ENCODE measurements around the gene SFTPB.

SFTPB gene

DNA sequence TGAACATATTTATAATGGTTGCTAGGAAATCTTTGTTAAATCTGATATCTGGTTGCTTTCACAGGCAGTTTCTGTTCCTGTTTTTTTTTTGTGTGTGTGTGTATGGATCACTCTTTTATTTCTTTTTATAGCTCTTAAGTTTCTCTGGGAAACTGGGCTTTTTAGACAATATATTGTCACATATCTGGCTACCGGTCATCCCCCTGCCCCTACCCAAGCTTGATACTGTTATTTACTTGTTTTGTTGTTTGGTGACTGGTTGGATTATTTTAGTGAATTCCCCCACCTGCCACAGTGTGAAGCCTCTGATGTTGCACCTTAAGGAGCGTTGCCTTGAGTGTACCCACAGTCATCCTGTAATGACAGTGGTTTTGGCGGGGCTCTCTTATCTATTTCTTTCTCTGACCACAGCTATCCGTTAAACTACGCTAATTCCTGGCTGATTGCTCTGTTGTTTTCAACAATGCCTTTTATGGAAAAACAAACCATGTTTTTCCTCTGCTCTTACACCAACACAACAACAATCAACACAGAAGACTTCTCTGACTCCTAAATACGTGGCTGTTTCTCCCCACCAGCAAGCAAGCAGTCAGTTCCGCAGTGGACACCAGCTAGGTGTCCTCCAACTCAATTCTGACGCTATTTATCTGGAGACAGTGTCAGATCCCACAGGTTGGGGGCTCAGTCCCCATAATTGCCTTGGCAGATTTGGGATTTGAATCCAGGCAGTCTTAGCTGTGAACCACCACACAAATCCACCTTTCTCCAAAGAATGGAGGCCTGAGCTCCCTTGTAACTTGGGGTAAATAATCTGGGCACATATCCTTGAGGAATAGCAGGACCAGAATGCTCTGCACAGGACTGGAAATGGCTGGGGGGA, 37.0 kb upstream of the SFTPB start:
- H3K27ac Mint-ChIP-seq, result no peak overlapping the region
- H3K4me1 Mint-ChIP-seq, result peaks cover 5% of the 10 kb centered on the region
- TF ChIP-seq, protein P1, sequence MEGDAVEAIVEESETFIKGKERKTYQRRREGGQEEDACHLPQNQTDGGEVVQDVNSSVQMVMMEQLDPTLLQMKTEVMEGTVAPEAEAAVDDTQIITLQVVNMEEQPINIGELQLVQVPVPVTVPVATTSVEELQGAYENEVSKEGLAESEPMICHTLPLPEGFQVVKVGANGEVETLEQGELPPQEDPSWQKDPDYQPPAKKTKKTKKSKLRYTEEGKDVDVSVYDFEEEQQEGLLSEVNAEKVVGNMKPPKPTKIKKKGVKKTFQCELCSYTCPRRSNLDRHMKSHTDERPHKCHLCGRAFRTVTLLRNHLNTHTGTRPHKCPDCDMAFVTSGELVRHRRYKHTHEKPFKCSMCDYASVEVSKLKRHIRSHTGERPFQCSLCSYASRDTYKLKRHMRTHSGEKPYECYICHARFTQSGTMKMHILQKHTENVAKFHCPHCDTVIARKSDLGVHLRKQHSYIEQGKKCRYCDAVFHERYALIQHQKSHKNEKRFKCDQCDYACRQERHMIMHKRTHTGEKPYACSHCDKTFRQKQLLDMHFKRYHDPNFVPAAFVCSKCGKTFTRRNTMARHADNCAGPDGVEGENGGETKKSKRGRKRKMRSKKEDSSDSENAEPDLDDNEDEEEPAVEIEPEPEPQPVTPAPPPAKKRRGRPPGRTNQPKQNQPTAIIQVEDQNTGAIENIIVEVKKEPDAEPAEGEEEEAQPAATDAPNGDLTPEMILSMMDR (IDR thresholded peaks at IDR 0.05; ENCODE audit: unreplicated experiment in 3 of 3), result no peak
- no peak overlapping the region for H3K4me3 Mint-ChIP-seq
- H3K9me3 Mint-ChIP-seq, result no peaks in the 10 kb centered on the region
- H3K27me3 Mint-ChIP-seq (ENCODE audit: low read depth), result peaks cover 29% of the 10 kb centered on the region
- H3K36me3 Mint-ChIP-seq (ENCODE audit: low read depth), result no peaks in the 10 kb centered on the region

- Mint-ChIP-seq H3K9me3 (no peaks in the 10 kb centered on the region), H3K4me3 (no peak overlapping the region), H3K27me3 (ENCODE audit: low read depth) (peaks cover 22% of the 10 kb centered on the region), H3K4me1 (peaks cover 5% of the 10 kb centered on the region), H3K27ac (no peak overlapping the region), H3K36me3 (ENCODE audit: low read depth) (no peaks in the 10 kb centered on the region)
- TF ChIP-seq, protein P1 (IDR thresholded peaks at IDR 0.05; ENCODE audit: unreplicated experiment in 3 of 3), result no peak
These were observed 36.0 kb upstream of the SFTPB start for GRCh38 chr2:85704038-85704437.

DNA sequence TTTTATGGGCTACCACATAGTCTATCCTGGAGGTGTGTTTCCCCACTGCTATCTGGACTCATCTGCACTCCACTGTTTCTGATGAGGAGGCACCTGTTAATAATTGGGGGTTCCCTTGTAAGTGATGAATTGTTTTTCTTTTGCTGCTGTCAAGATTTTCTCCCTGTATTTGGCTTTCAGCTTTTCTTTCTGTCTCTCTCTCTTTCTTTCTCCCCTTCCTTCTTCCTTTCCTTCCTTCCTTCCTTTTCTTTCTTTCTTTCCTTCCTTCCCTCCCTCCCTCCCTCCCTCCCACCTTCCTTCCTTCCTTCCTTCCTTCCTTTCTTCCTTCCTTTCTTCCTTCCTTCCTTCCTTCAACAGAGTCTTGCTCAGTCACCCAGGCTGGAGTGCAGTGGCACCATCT, 35.3 kb upstream of the SFTPB start:
- Mint-ChIP-seq H3K36me3 (ENCODE audit: low read depth) (no peaks in the 10 kb centered on the region), H3K4me1 (peaks cover 5% of the 10 kb centered on the region), H3K27me3 (ENCODE audit: low read depth) (peaks cover 22% of the 10 kb centered on the region), H3K27ac (no peak overlapping the region), H3K9me3 (no peaks in the 10 kb centered on the region), H3K4me3 (no peak overlapping the region)
- TF ChIP-seq, protein P1 (IDR thresholded peaks at IDR 0.05; ENCODE audit: unreplicated experiment in 3 of 3), result no peak

DNA sequence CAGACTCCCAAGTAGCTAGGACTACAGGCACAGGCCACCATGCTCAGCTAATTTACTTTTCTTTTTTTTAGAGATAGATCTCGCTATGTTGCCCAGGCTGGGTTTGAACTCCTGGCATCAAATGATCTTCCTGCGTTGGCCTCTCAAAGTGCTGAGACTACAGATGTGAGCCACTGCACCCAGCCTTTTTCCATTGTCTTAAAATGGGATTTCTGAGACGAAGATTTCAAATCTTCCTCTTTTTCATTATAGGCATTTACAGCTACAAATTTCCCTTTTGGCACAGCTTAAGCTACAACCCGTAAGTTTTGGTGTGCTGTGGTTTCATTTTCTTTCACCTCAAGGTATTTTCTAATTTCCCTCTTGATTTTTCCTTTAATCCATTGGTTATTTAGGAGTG, 34.8 kb upstream of the SFTPB start:
- H3K27ac Mint-ChIP-seq, result no peak overlapping the region
- H3K27me3 Mint-ChIP-seq (ENCODE audit: low read depth), result peaks cover 19% of the 10 kb centered on the region
- no peak overlapping the region for H3K4me3 Mint-ChIP-seq
- peaks cover 5% of the 10 kb centered on the region for H3K4me1 Mint-ChIP-seq
- H3K36me3 Mint-ChIP-seq (ENCODE audit: low read depth), result no peaks in the 10 kb centered on the region
- TF ChIP-seq, protein P1 (IDR thresholded peaks at IDR 0.05; ENCODE audit: unreplicated experiment in 3 of 3), result no peak
- H3K9me3 Mint-ChIP-seq, result no peaks in the 10 kb centered on the region

DNA sequence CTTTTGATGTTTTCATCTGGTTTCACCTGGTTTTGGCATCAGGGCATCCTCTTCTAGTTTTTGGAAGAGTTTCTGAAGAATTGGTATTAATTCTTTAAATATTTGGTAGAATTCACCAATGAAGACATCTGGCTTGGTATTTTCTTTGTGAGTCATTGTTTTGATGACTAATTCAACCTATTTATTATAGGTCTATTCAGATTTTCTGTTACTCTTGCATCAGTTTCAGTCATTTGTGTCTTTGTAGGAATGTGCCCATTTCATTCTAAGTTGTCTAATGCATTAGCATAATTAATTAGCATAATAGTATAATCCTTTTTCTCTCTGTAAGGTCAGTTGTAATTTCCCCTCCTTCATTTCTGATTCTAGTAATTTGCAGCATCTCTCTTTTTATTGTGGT, 34.2 kb upstream of the SFTPB start:
- TF ChIP-seq, protein P1 (IDR thresholded peaks at IDR 0.05; ENCODE audit: unreplicated experiment in 3 of 3), result no peak
- no peak overlapping the region for H3K27ac Mint-ChIP-seq
- peaks cover 15% of the 10 kb centered on the region for H3K27me3 Mint-ChIP-seq (ENCODE audit: low read depth)
- no peaks in the 10 kb centered on the region for H3K36me3 Mint-ChIP-seq (ENCODE audit: low read depth)
- H3K4me3 Mint-ChIP-seq, result no peak overlapping the region
- no peaks in the 10 kb centered on the region for H3K9me3 Mint-ChIP-seq
- peaks cover 3% of the 10 kb centered on the region for H3K4me1 Mint-ChIP-seq

DNA sequence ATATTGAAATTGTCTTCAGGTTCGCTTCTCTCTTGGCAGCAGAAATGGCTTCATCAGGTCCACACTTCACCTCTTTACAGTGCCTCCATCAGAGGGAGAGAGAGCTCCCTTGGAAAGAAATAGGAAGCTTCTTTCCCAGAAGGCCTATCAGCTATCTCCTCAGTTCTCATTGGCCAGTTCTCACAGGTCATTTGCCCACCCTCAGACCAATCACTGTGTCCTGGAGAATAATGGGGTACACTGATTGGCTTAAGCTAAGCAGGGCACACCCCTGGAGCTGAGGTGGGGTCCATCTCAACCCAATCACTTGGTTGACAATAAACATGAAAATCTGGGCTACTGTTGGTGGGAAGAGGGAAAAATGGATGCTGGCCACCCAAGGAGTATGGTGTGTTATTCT, 31.3 kb upstream of the SFTPB start:
- no peak overlapping the region for H3K4me3 Mint-ChIP-seq
- no peaks in the 10 kb centered on the region for H3K36me3 Mint-ChIP-seq (ENCODE audit: low read depth)
- TF ChIP-seq, protein P1 (IDR thresholded peaks at IDR 0.05; ENCODE audit: unreplicated experiment in 3 of 3), result no peak
- peaks cover 7% of the 10 kb centered on the region for H3K27me3 Mint-ChIP-seq (ENCODE audit: low read depth)
- no peaks in the 10 kb centered on the region for H3K9me3 Mint-ChIP-seq
- no peaks in the 10 kb centered on the region for H3K4me1 Mint-ChIP-seq
- H3K27ac Mint-ChIP-seq, result no peak overlapping the region

Measured in nephron (organoid).